HL-60 (cell line): Measurements from ENCODE around the gene PIK3R2.
"Not testable (repeated sequence)": the region's sequence is repeated elsewhere in the genome, so short reads cannot be mapped to it uniquely, and the experiment has no call there.

Experiments used
- DNase-seq, 2 experiments: peaks; one replicate each; pipeline ENCODE4 v3.0.0-alpha.2; 2010 to 2020; ENCODE audit warnings: low read depth in 1 of 2, low spot score in 1 of 2
- H3K27ac ChIP-seq: fragments of 250-450 bp; sonication (Bioruptor Pico); replicated peaks from 2 replicates; pipeline ENCODE4 v1.5.1; 2020; ENCODE audit warnings: mild to moderate bottlenecking, moderate library complexity
- H3K27me3 ChIP-seq: fragments of 250-450 bp; sonication (Bioruptor Pico); 2 replicates; pipeline ENCODE4 v1.5.1; 2021; ENCODE audit warnings: mild to moderate bottlenecking, moderate library complexity; ENCODE audit not compliant: insufficient read depth, poor library complexity, severe bottlenecking
- H3K4me3 ChIP-seq: replicated peaks from 2 replicates; pipeline ENCODE4 v1.5.1; 2011; ENCODE audit warnings: mild to moderate bottlenecking, control low read depth, low read length; ENCODE audit not compliant: insufficient read depth
- GABPA ChIP-seq: IDR thresholded peaks from 2 replicates; pipeline ENCODE4 v1.6.1; 2012; ENCODE audit warnings: low read depth
- POLR2AphosphoS5 ChIP-seq: IDR thresholded peaks from 2 replicates; pipeline ENCODE4 v1.6.1; 2012; ENCODE audit warnings: low read depth
- REST ChIP-seq: IDR thresholded peaks from 2 replicates; pipeline ENCODE4 v1.6.1; 2012; ENCODE audit warnings: low read depth; ENCODE audit not compliant: insufficient replicate concordance
- SPI1 ChIP-seq: IDR thresholded peaks from 2 replicates; pipeline ENCODE4 v1.6.1; 2012; ENCODE audit warnings: low read depth, mild to moderate bottlenecking, borderline replicate concordance
- long read RNA-seq: library from polyadenylated mRNA; unstranded; transcript quantifications from one replicate; pipeline ENCODE4 v2.0.0, GENCODE V29; 2020
- TF ChIP-seq, protein P1 (sequence below): IDR thresholded peaks from one replicate; pipeline ENCODE4 v1.5.1; 2011; ENCODE audit warnings: low read length, control low read depth, inconsistent platforms; ENCODE audit not compliant: insufficient read depth

Gene PIK3R2
- long read RNA-seq, partial matches to known transcripts, result 4 of 5 reads
- long read RNA-seq, other reads (novel, unspliced or antisense), result 0 of 5 reads

DNA sequence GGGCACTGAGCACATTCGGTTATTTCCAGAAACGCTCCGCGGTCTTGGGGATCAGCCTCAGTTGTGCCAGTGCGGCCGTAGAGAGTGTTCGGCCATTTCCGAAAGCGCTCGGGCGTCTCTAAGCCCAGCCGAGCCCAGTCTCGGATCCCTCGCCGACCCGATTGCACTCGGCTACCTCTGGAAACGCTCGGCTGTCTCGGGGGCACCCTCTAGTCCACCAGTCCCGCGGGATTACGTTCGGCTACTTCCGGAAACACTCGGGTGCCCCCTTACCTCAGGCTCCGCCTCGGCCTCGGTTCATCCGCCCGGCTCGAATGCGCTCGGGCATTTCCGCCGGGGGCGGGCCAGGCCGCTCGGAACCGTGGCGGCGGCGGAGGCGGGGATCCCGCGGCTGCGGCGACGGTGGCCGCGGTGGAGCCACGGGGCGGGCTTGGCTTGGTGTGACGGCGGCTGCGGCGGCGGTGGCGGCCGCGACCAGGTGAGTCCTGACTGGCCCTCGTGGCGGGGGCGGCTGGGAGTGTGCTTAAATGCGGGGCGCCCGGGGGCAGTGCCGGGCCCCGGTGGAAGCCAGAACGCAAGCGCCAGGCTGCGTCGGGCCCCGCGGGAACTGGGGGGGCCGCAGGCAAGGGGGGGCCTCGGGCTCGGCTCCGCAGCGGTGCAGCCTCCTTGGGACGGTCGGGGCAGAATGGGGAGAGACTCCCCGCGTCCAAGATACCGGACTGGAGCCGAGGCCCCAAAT lies at the start of gene PIK3R2:
TSS of gene PIK3R2 (plus strand) at position 347 of the 739 bp plus-strand sequence. CDS start 2,717 bp downstream, outside the sequence.
- DNase-seq, result peak; percentile 96 to 99
- Histone ChIP-seq H3K4me3 (peak within 1 kb of the TSS; percentile 84), H3K27me3 (no peaks in the 10 kb centered on the region), H3K27ac (peak within 1 kb of the TSS; percentile 99)
- TF ChIP-seq SPI1, result no peak
- TF ChIP-seq, protein P1, sequence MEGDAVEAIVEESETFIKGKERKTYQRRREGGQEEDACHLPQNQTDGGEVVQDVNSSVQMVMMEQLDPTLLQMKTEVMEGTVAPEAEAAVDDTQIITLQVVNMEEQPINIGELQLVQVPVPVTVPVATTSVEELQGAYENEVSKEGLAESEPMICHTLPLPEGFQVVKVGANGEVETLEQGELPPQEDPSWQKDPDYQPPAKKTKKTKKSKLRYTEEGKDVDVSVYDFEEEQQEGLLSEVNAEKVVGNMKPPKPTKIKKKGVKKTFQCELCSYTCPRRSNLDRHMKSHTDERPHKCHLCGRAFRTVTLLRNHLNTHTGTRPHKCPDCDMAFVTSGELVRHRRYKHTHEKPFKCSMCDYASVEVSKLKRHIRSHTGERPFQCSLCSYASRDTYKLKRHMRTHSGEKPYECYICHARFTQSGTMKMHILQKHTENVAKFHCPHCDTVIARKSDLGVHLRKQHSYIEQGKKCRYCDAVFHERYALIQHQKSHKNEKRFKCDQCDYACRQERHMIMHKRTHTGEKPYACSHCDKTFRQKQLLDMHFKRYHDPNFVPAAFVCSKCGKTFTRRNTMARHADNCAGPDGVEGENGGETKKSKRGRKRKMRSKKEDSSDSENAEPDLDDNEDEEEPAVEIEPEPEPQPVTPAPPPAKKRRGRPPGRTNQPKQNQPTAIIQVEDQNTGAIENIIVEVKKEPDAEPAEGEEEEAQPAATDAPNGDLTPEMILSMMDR, result no peak
- no peak for TF ChIP-seq REST
- 0 out of 2 replicates have a peak, but pooled peaks have one; percentile 7 for TF ChIP-seq GABPA
- TF ChIP-seq POLR2AphosphoS5, result no peak; the same call in 1 of the 2 replicates

DNA sequence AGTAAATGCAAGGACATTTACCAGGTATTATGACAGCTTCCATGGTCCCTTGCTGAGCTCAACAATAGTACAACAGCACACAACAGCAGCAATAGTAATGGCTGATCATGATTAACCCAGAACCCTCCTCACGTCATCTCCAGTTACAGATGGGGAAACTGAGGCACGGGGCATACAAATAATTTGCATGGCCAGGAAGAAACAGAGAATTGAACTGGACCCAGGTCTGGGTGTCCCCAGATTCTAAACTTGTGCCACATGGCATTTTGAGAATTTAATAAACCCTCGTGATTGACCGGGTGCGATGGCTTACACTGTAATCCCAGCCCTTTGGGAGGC lies 48.2 kb upstream of the PIK3R2 start:
- no peaks in the 10 kb centered on the region for H3K27me3 ChIP-seq
- TF ChIP-seq REST, result no peak
- TF ChIP-seq GABPA, result no peak
- TF ChIP-seq POLR2AphosphoS5, result no peak
- TF ChIP-seq, protein P1, result no peak
- no peak for TF ChIP-seq SPI1
- peak overlapping the region; percentile 34 for H3K27ac ChIP-seq
- no peak for DNase-seq
- H3K4me3 ChIP-seq, result peak overlapping the region; percentile 39; the same call in 1 of the 2 replicates

GRCh38 chr19:18105259-18105658 lies 47.7 kb upstream of the PIK3R2 start:
- DNase-seq, H3K27me3 ChIP-seq, H3K27ac ChIP-seq, H3K4me3 ChIP-seq: not testable (repeated sequence)

GRCh38 chr19:18107235-18107634 lies 45.7 kb upstream of the PIK3R2 start:
- DNase-seq, result no peak
- Histone ChIP-seq H3K27me3 (no peaks in the 10 kb centered on the region), H3K4me3 (no peak overlapping the region), H3K27ac (peak overlapping the region; percentile 88)
- TF ChIP-seq POLR2AphosphoS5, result no peak

DNA sequence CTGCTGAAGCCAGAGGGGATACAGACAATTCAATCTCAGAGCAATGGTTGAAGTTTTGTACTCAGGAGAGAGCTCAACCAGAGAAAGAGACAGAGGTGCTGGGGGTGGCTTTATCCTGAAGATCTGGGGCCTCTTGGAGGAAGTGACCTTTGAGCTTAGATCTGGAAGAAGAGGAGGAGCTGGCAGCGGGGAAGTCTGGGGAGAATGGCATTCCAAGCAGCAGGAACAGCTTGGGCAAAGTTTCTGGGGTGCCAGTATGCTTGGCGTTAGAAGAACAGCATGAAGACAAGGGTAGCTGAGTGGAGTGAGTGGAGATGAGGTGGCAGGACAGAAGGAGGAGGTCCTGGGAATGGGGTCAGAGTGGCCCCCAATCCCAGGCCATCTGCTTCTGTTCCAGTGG lies 44.1 kb upstream of the PIK3R2 start:
- H3K4me3 ChIP-seq, result no peak overlapping the region
- TF ChIP-seq, protein P1, result no peak
- TF ChIP-seq REST (no peak), GABPA (no peak), POLR2AphosphoS5 (no peak), SPI1 (no peak)
- DNase-seq, result no peak
- no peaks in the 10 kb centered on the region for H3K27me3 ChIP-seq
- peak overlapping the region; percentile 88 for H3K27ac ChIP-seq
